IPS-NIHi7 (cell line): Measurements from ENCODE around the gene TSEN15.
"Not testable (repeated sequence)": the region's sequence is repeated elsewhere in the genome, so short reads cannot be mapped to it uniquely, and the experiment has no call there.

Experiments
- DNase-seq: peaks from one replicate; pipeline ENCODE4 v3.0.0; 2012; ENCODE audit warnings: mixed read lengths; ENCODE audit errors: extremely low spot score

The TSEN15 gene

GRCh38 chr1:184031409-184032107 is 20.0 kb upstream of the TSEN15 start:
- no peak for DNase-seq

- no peak for DNase-seq
Observed at GRCh38 chr1:184032306-184032929, 19.1 kb upstream of the TSEN15 start.

- DNase-seq = no peak
Observed at GRCh38 chr1:184032930-184033418, 18.6 kb upstream of the TSEN15 start.

- no peak for DNase-seq
Observed at GRCh38 chr1:184033711-184034167, 17.8 kb upstream of the TSEN15 start.

- no peak for DNase-seq
Observed at GRCh38 chr1:184034761-184035379, 16.7 kb upstream of the TSEN15 start.

- no peak for DNase-seq
Observed at GRCh38 chr1:184035719-184036516, 15.6 kb upstream of the TSEN15 start.

GRCh38 chr1:184036517-184036949 is 15.0 kb upstream of the TSEN15 start:
- peak; percentile 56 for DNase-seq

- no peak for DNase-seq
Observed at GRCh38 chr1:184037849-184038591, 13.5 kb upstream of the TSEN15 start.

GRCh38 chr1:184039126-184039525 is 12.4 kb upstream of the TSEN15 start:
- no peak for DNase-seq

- DNase-seq = no peak
Observed at GRCh38 chr1:184041731-184042130, 9.8 kb upstream of the TSEN15 start.

GRCh38 chr1:184043315-184043714 is 8.2 kb upstream of the TSEN15 start:
- DNase-seq = not testable (repeated sequence)

GRCh38 chr1:184044603-184045376 is 6.7 kb upstream of the TSEN15 start:
- no peak for DNase-seq

GRCh38 chr1:184047541-184047940 is 4.0 kb upstream of the TSEN15 start:
- DNase-seq = not testable (repeated sequence)

- no peak for DNase-seq
Observed at GRCh38 chr1:184048561-184049240, 2.8 kb upstream of the TSEN15 start.

GRCh38 chr1:184049291-184049690 is 2.2 kb upstream of the TSEN15 start:
- no peak for DNase-seq

GRCh38 chr1:184049836-184050468 is 1.6 kb upstream of the TSEN15 start:
- DNase-seq = no peak

GRCh38 chr1:184050636-184051035 is 894 bp upstream of the TSEN15 start:
- no peak for DNase-seq

- DNase-seq = no peak
Observed at GRCh38 chr1:184051138-184051484, 419 bp upstream of the TSEN15 start.

GRCh38 chr1:184052194-184052559 is 647 bp downstream of the TSEN15 start:
- no peak for DNase-seq

- DNase-seq = no peak
Observed at GRCh38 chr1:184052750-184053149, 1.2 kb downstream of the TSEN15 start.
